Smooth muscle cell (in vitro differentiated cells): ENCODE results near the gene SPATA31A6. TPM values are rescaled to one million over a fixed set of nuclear protein-coding genes. Genes with fewer than 3 reads are reported as not detected.
"Not testable (repeated sequence)": the region's sequence is repeated elsewhere in the genome, so short reads cannot be mapped to it uniquely, and the experiment has no call there.

ENCODE experiments used
- DNase-seq: peaks from one replicate; lab custom pipeline; 2025; ENCODE audit not compliant: unreplicated experiment; lab: John Stamatoyannopoulos, UW
- H2AFZ ChIP-seq: fragments of 200-600 bp; sonication (generic); 2 replicates; pipeline ENCODE4 v1.6.0; 2016; ENCODE audit warnings: antibody characterized with exemption, low read depth, mild to moderate bottlenecking
- H3F3A ChIP-seq: fragments of 200-600 bp; sonication (generic); 2 replicates; pipeline ENCODE4 v1.6.0; 2017; ENCODE audit warnings: antibody characterized with exemption, low read depth
- H3K27ac ChIP-seq: fragments of 200-600 bp; sonication (generic); 2 replicates; pipeline ENCODE4 v1.5.1; 2016; ENCODE audit warnings: low read depth, mild to moderate bottlenecking
- H3K27me3 ChIP-seq: fragments of 200-600 bp; sonication (generic); 2 replicates; pipeline ENCODE4 v1.6.1; 2016; ENCODE audit warnings: low read depth, mild to moderate bottlenecking
- H3K36me3 ChIP-seq: fragments of 200-600 bp; sonication (generic); 2 replicates; pipeline ENCODE4 v1.5.1; 2016; ENCODE audit warnings: low read depth
- H3K4me1 ChIP-seq: fragments of 200-600 bp; sonication (generic); 2 replicates; pipeline ENCODE4 v1.5.1; 2016; ENCODE audit warnings: low read depth
- H3K4me2 ChIP-seq: fragments of 200-600 bp; sonication (generic); 2 replicates; pipeline ENCODE4 v1.6.0; 2016; ENCODE audit warnings: mild to moderate bottlenecking
- H3K4me3 ChIP-seq: fragments of 200-600 bp; sonication (generic); 2 replicates; pipeline ENCODE4 v1.5.1; 2016; ENCODE audit warnings: mild to moderate bottlenecking
- H3K79me2 ChIP-seq: fragments of 200-600 bp; sonication (generic); 2 replicates; pipeline ENCODE4 v1.6.0; 2016; ENCODE audit warnings: low read depth, mild to moderate bottlenecking
- H3K9ac ChIP-seq: fragments of 200-600 bp; sonication (generic); 2 replicates; pipeline ENCODE4 v1.6.0; 2016; ENCODE audit warnings: low read depth
- H3K9me3 ChIP-seq: fragments of 200-600 bp; sonication (generic); replicated peaks from 2 replicates; pipeline ENCODE4 v1.5.1; 2016; ENCODE audit warnings: low read depth
- H4K20me1 ChIP-seq: fragments of 200-600 bp; sonication (generic); 2 replicates; pipeline ENCODE4 v1.6.0; 2016; ENCODE audit warnings: low read depth
- CTCF ChIP-seq: fragments of 200-600 bp; sonication (generic); IDR thresholded peaks from 2 replicates; pipeline ENCODE4 v1.5.1; 2017; ENCODE audit warnings: borderline replicate concordance, mild to moderate bottlenecking, antibody characterized with exemption; ENCODE audit not compliant: insufficient read depth, poor library complexity, severe bottlenecking
- WGBS: methylation state at CpG from one replicate; pipeline ENCODE4 v1.1.7; 2016; ENCODE audit warnings: low lambda C conversion rate; 5-methylcytosine and 5-hydroxymethylcytosine counted together
- polyA plus RNA-seq: library from polyadenylated mRNA; unstranded; fragments of >200 nt; fragmentation: Nextera tagmentation; extraction: Ambion mirVana; gene quantifications from 2 replicates; pipeline ENCODE4 v1.2.1, GENCODE V29; 2016
- total RNA-seq: library from RNA; depleted of rRNA; stranded (reverse); fragments of >200 nt; gene quantifications from 2 replicates; pipeline ENCODE4 v1.2.3, GENCODE V29; 2014

The SPATA31A6 gene
- total RNA-seq, result not detected in 2 replicates
- polyA plus RNA-seq, result not detected in 2 replicates

- not testable (repeated sequence) for H3K4me2 ChIP-seq, H3K79me2 ChIP-seq, H3K9ac ChIP-seq, H3K4me3 ChIP-seq, DNase-seq, H4K20me1 ChIP-seq, H3K36me3 ChIP-seq, H3K27me3 ChIP-seq, H3F3A ChIP-seq, H2AFZ ChIP-seq, H3K4me1 ChIP-seq, H3K9me3 ChIP-seq, H3K27ac ChIP-seq
- WGBS, result 95% methylated on average over 2 of the region's 5 CpGs
Measured at GRCh38 chr9:42183359-42183758, at the start of gene SPATA31A6. Gene SPATA31A6, plus strand, starts transcription at chr9:42183659. Its CDS starts 29 bp downstream, at chr9:42183688.

- H3K4me3 ChIP-seq, H3K9me3 ChIP-seq, H3K9ac ChIP-seq, H3K36me3 ChIP-seq, DNase-seq, H3K4me1 ChIP-seq, H3K27ac ChIP-seq, H3K4me2 ChIP-seq, H3K27me3 ChIP-seq, H4K20me1 ChIP-seq, H3F3A ChIP-seq, H3K79me2 ChIP-seq, H2AFZ ChIP-seq: not testable (repeated sequence)
- peak; percentile 30 for TF ChIP-seq CTCF
- WGBS, result 100% methylated on average over 1 of the region's 1 CpG
Measured at GRCh38 chr9:42160299-42160698, 23.2 kb upstream of the SPATA31A6 start.

GRCh38 chr9:42219861-42220260, 36.4 kb downstream of the SPATA31A6 start:
- H3K36me3 ChIP-seq, H3K4me1 ChIP-seq, H3K27me3 ChIP-seq, H4K20me1 ChIP-seq, H3K79me2 ChIP-seq, H3K4me3 ChIP-seq, DNase-seq, H2AFZ ChIP-seq, H3F3A ChIP-seq, H3K9me3 ChIP-seq: not testable (repeated sequence)
- Histone ChIP-seq H3K9ac (peak overlapping the region; percentile 9), H3K4me2 (peak overlapping the region; percentile 61), H3K27ac (peak overlapping the region; percentile 82)
- 34% methylated on average over 2 of the region's 2 CpGs for WGBS

- H3K4me3 ChIP-seq, H3F3A ChIP-seq, H3K79me2 ChIP-seq, H2AFZ ChIP-seq, H3K9me3 ChIP-seq, H3K36me3 ChIP-seq, H3K27ac ChIP-seq, DNase-seq, H3K27me3 ChIP-seq, H3K4me2 ChIP-seq, H3K4me1 ChIP-seq, H3K9ac ChIP-seq, H4K20me1 ChIP-seq: not testable (repeated sequence)
- WGBS, result 69% methylated on average over 10 of the region's 10 CpGs
Measured at GRCh38 chr9:42223230-42223629, 39.8 kb downstream of the SPATA31A6 start.

GRCh38 chr9:42233031-42233430, 49.6 kb downstream of the SPATA31A6 start:
- H3K27me3 ChIP-seq, H3K36me3 ChIP-seq, H3K27ac ChIP-seq, H2AFZ ChIP-seq, H3F3A ChIP-seq, DNase-seq, H3K4me2 ChIP-seq, H3K9me3 ChIP-seq, H3K4me3 ChIP-seq, H3K4me1 ChIP-seq, H3K79me2 ChIP-seq, H3K9ac ChIP-seq, H4K20me1 ChIP-seq: not testable (repeated sequence)
- WGBS, result 58% methylated on average over 4 of the region's 4 CpGs

GRCh38 chr9:42234610-42235009, 51.2 kb downstream of the SPATA31A6 start:
- H3K4me1 ChIP-seq, H3K4me3 ChIP-seq, H4K20me1 ChIP-seq, H3K36me3 ChIP-seq, H3K27ac ChIP-seq, H3K27me3 ChIP-seq, H3K4me2 ChIP-seq, H3K9ac ChIP-seq, DNase-seq, H3F3A ChIP-seq, H3K79me2 ChIP-seq, H3K9me3 ChIP-seq, H2AFZ ChIP-seq: not testable (repeated sequence)

- not testable (repeated sequence) for H3K36me3 ChIP-seq, H3K27me3 ChIP-seq, DNase-seq, H3K4me3 ChIP-seq, H3K27ac ChIP-seq, H3K9me3 ChIP-seq, H4K20me1 ChIP-seq, H3K79me2 ChIP-seq, H3F3A ChIP-seq, H3K4me1 ChIP-seq, H3K9ac ChIP-seq, H2AFZ ChIP-seq, H3K4me2 ChIP-seq
- no CpG with 5 or more reads among the region's 1 CpG for WGBS
Measured at GRCh38 chr9:42235352-42235991, 52.0 kb downstream of the SPATA31A6 start.

- not testable (repeated sequence) for H3K9me3 ChIP-seq, H3K27ac ChIP-seq, H2AFZ ChIP-seq, H3K79me2 ChIP-seq, H3K27me3 ChIP-seq, H3K4me3 ChIP-seq, H4K20me1 ChIP-seq, DNase-seq, H3F3A ChIP-seq, H3K36me3 ChIP-seq, H3K9ac ChIP-seq, H3K4me1 ChIP-seq, H3K4me2 ChIP-seq
Measured at GRCh38 chr9:42236097-42236496, 52.6 kb downstream of the SPATA31A6 start.
